Adrenal gland (tissue), 5 donors: ENCODE measurements around the gene TMBIM6.

Source experiments
- POLR2A ChIP-seq, 2 donors: fragments of 450-650 bp; IDR thresholded peaks; one replicate each; pipeline ENCODE4 v1.6.1; 2017; ENCODE audit warnings: antibody characterized with exemption in 2 of 2, mild to moderate bottlenecking in 2 of 2, moderate library complexity in 1 of 2
- TF ChIP-seq, protein P1 (sequence below), 6 experiments: fragments of 450-650 bp in 4 of 6; fragments of 200-600 bp in 2 of 6; sonication (generic) in 1 of 6; IDR thresholded peaks; 1 replicate in 5 of 6; 2 replicates in 1 of 6; pipeline versions ENCODE4 v1.5.1 to v1.8.0; 2016 to 2021; ENCODE audit warnings: antibody characterized with exemption in 6 of 6, mild to moderate bottlenecking in 2 of 6, moderate library complexity in 1 of 6
- donor health status: DM: no; HTN: no; CAD: no.

GRCh38 chr12:49728446-49728845 lies 12.9 kb upstream of the TMBIM6 start:
- TF ChIP-seq, protein P1, sequence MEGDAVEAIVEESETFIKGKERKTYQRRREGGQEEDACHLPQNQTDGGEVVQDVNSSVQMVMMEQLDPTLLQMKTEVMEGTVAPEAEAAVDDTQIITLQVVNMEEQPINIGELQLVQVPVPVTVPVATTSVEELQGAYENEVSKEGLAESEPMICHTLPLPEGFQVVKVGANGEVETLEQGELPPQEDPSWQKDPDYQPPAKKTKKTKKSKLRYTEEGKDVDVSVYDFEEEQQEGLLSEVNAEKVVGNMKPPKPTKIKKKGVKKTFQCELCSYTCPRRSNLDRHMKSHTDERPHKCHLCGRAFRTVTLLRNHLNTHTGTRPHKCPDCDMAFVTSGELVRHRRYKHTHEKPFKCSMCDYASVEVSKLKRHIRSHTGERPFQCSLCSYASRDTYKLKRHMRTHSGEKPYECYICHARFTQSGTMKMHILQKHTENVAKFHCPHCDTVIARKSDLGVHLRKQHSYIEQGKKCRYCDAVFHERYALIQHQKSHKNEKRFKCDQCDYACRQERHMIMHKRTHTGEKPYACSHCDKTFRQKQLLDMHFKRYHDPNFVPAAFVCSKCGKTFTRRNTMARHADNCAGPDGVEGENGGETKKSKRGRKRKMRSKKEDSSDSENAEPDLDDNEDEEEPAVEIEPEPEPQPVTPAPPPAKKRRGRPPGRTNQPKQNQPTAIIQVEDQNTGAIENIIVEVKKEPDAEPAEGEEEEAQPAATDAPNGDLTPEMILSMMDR (IDR thresholded peaks at IDR 0.05): no peak
- TF ChIP-seq POLR2A (IDR thresholded peaks at IDR 0.05): no peak
